Liver (tissue), 9 donors: ENCODE measurements around the gene KRT81. TPM values are rescaled to one million over a fixed set of nuclear protein-coding genes. Genes with fewer than 3 reads are reported as not detected.

Experiments
- DNase-seq: peaks from one replicate; pipeline ENCODE4 v3.0.0-alpha.2; 2017; ENCODE audit warnings: low spot score
- H3K27ac ChIP-seq, 2 donors: one replicate each; pipeline ENCODE4 v1.7.0; 2013; ENCODE audit warnings: inconsistent platforms in 2 of 2, low read length in 2 of 2, control low read depth in 1 of 2, low read depth in 1 of 2, mild to moderate bottlenecking in 1 of 2
- H3K27me3 ChIP-seq, 4 donors: one replicate each; pipeline versions ENCODE4 v1.6.1 to v1.7.0; 2013; ENCODE audit warnings: low read length in 3 of 4, inconsistent platforms in 1 of 4, mild to moderate bottlenecking in 1 of 4, moderate library complexity in 1 of 4; ENCODE audit not compliant: control insufficient read depth in 4 of 4, insufficient read depth in 4 of 4
- H3K36me3 ChIP-seq, 4 donors: one replicate each; pipeline versions ENCODE4 v1.6.1 to v1.7.0; 2013; ENCODE audit warnings: low read length in 3 of 4, mild to moderate bottlenecking in 3 of 4, low read depth in 1 of 4, moderate library complexity in 1 of 4; ENCODE audit not compliant: control insufficient read depth in 4 of 4, insufficient read depth in 3 of 4
- H3K4me1 ChIP-seq, 4 donors: one replicate each; pipeline versions ENCODE4 v1.6.1 to v1.7.0; 2013; ENCODE audit warnings: low read length in 3 of 4, mild to moderate bottlenecking in 3 of 4, moderate library complexity in 1 of 4; ENCODE audit not compliant: control insufficient read depth in 4 of 4, insufficient read depth in 4 of 4
- H3K4me3 ChIP-seq, 3 donors: one replicate each; pipeline versions ENCODE4 v1.6.1 to v1.7.0; 2013; ENCODE audit warnings: low read length in 3 of 3, control low read depth in 1 of 3, low read depth in 1 of 3, mild to moderate bottlenecking in 1 of 3
- H3K9ac ChIP-seq, 2 donors: one replicate each; pipeline ENCODE4 v1.7.0; 2013; ENCODE audit warnings: low read length in 2 of 2, mild to moderate bottlenecking in 2 of 2, moderate library complexity in 2 of 2, control low read depth in 1 of 2, low read depth in 1 of 2
- H3K9me3 ChIP-seq, 4 donors: one replicate each; pipeline versions ENCODE4 v1.6.1 to v1.7.0; 2013; ENCODE audit warnings: low read length in 3 of 4; ENCODE audit not compliant: control insufficient read depth in 4 of 4
- ATF3 ChIP-seq: IDR thresholded peaks from 2 replicates; pipeline ENCODE4 v1.6.1; 2016; ENCODE audit warnings: antibody characterized with exemption
- CTCF ChIP-seq: fragments of 150-350 bp; IDR thresholded peaks from 2 replicates; pipeline ENCODE4 v1.5.1; 2017; ENCODE audit warnings: improper control_type of control experiment, low read depth, low read length; ENCODE audit not compliant: missing input control
- EGR1 ChIP-seq, 2 donors: IDR thresholded peaks; 2 replicates each; pipeline ENCODE4 v1.6.1; 2016 to 2018; ENCODE audit warnings: antibody characterized with exemption in 2 of 2, low read depth in 2 of 2
- FOXA1 ChIP-seq: IDR thresholded peaks from 2 replicates; pipeline ENCODE4 v1.6.1; 2016; ENCODE audit warnings: antibody characterized with exemption
- FOXA2 ChIP-seq: IDR thresholded peaks from 2 replicates; pipeline ENCODE4 v1.6.1; 2016; ENCODE audit warnings: antibody characterized with exemption
- GABPA ChIP-seq, 2 donors: IDR thresholded peaks in 1 of 2; conservative IDR thresholded peaks in 1 of 2; 2 replicates each; pipeline ENCODE4 v1.6.1; 2016; ENCODE audit warnings: antibody characterized with exemption in 2 of 2, mild to moderate bottlenecking in 1 of 2, moderate library complexity in 1 of 2
- HNF4A ChIP-seq, 2 donors: conservative IDR thresholded peaks; 2 replicates each; pipeline ENCODE4 v1.6.1; 2016; ENCODE audit warnings: antibody characterized with exemption in 2 of 2, mild to moderate bottlenecking in 2 of 2
- HNF4G ChIP-seq: IDR thresholded peaks from 2 replicates; pipeline ENCODE4 v1.6.1; 2016; ENCODE audit warnings: antibody characterized with exemption
- JUND ChIP-seq, 2 donors: IDR thresholded peaks; 2 replicates each; pipeline ENCODE4 v1.6.1; 2016; ENCODE audit warnings: antibody characterized with exemption in 2 of 2
- MAX ChIP-seq: IDR thresholded peaks from 2 replicates; pipeline ENCODE4 v1.6.1; 2016; ENCODE audit warnings: antibody characterized with exemption
- NR2F2 ChIP-seq: IDR thresholded peaks from 2 replicates; pipeline ENCODE4 v1.6.1; 2016; ENCODE audit warnings: antibody characterized with exemption
- RAD21 ChIP-seq, 2 donors: IDR thresholded peaks; 2 replicates each; pipeline ENCODE4 v1.6.1; 2016; ENCODE audit warnings: antibody characterized with exemption in 2 of 2, mild to moderate bottlenecking in 2 of 2
- REST ChIP-seq: IDR thresholded peaks from 2 replicates; pipeline ENCODE4 v1.6.1; 2016; ENCODE audit warnings: antibody characterized with exemption, mild to moderate bottlenecking
- RXRA ChIP-seq, 2 donors: IDR thresholded peaks; 2 replicates each; pipeline ENCODE4 v1.6.1; 2017 to 2018; ENCODE audit warnings: antibody characterized with exemption in 2 of 2, mild to moderate bottlenecking in 1 of 2
- SP1 ChIP-seq: IDR thresholded peaks from 2 replicates; pipeline ENCODE4 v1.6.1; 2018; ENCODE audit warnings: antibody characterized with exemption, mild to moderate bottlenecking
- TAF1 ChIP-seq: conservative IDR thresholded peaks from 2 replicates; pipeline ENCODE4 v1.6.1; 2016; ENCODE audit warnings: antibody characterized with exemption, mild to moderate bottlenecking
- YY1 ChIP-seq: IDR thresholded peaks from 2 replicates; pipeline ENCODE4 v1.6.1; 2016; ENCODE audit warnings: antibody characterized with exemption, mild to moderate bottlenecking
- ZBTB33 ChIP-seq: IDR thresholded peaks from 2 replicates; pipeline ENCODE4 v1.6.1; 2016; ENCODE audit warnings: antibody characterized with exemption
- WGBS: extraction: QIAGEN DNeasy Blood & Tissue Kit; methylation state at CpG from one replicate; pipeline ENCODE4 v1.1.7; 2013; 5-methylcytosine and 5-hydroxymethylcytosine counted together
- polyA plus RNA-seq, 2 donors: library from polyadenylated mRNA; stranded (reverse) in 1 of 2; unstranded in 1 of 2; fragments of 200-250 nt in 1 of 2; fragments of >200 nt in 1 of 2; fragmentation: Nextera tagmentation in 1 of 2; extraction: Ambion mirVana in 1 of 2; gene quantifications; one replicate each; pipeline versions ENCODE4 v1.2.1 to v1.2.3, GENCODE V29; 2013 to 2015
- total RNA-seq, 2 donors: library from RNA; depleted of rRNA; stranded (reverse); fragments of >200 nt; gene quantifications; one replicate each; pipeline ENCODE4 v1.2.3, GENCODE V29; 2014
- donor health status: healthy.
- donor health status: healthy.
- donor health status: healthy.
- donor health status: healthy.
- donor health status: healthy.

The KRT81 gene
- total and polyA plus RNA-seq, 4 donors: not detected

GRCh38 chr12:52256584-52256935 lies 34.8 kb downstream of the KRT81 start:
- TF ChIP-seq RXRA (IDR thresholded peaks at IDR 0.05) (no peak), NR2F2 (no peak), RAD21 (IDR thresholded peaks at IDR 0.05) (no peak), ZBTB33 (no peak), HNF4G (no peak), GABPA (IDR thresholded peaks at IDR 0.05 in 1 of 2, conservative IDR thresholded peaks at IDR 0.05 in 1 of 2) (no peak), YY1 (no peak), HNF4A (conservative IDR thresholded peaks at IDR 0.05) (no peak), CTCF (no peak), REST (no peak), FOXA1 (no peak), SP1 (no peak), MAX (no peak), ATF3 (no peak), FOXA2 (no peak), JUND (IDR thresholded peaks at IDR 0.05) (no peak), TAF1 (no peak), EGR1 (IDR thresholded peaks at IDR 0.05; ENCODE audit: low read depth in 2 of 2) (no peak)

More at GRCh38 chr12:52256584-52256935, 34.8 kb downstream of the KRT81 start:
- 60% methylated on average over 2 of the region's 2 CpGs for WGBS
- no peak overlapping the region for H3K9ac ChIP-seq
- H3K4me1 ChIP-seq: peaks cover 0 to 5% (median 0%) of the 10 kb centered on the region in 4 donors
- H3K36me3 ChIP-seq: no peaks in the 10 kb centered on the region
- peaks cover 2 to 12% (median 7%) of the 10 kb centered on the region in 4 donors for H3K27me3 ChIP-seq
- DNase-seq: no peak
- H3K4me3 ChIP-seq: no peak overlapping the region
- no peak overlapping the region for H3K27ac ChIP-seq
- H3K9me3 ChIP-seq: no peaks in the 10 kb centered on the region
